Left ventricle myocardium inferior (tissue), 1 donor: ENCODE results near the gene STARD13. TPM values are rescaled to one million over a fixed set of nuclear protein-coding genes. Genes with fewer than 3 reads are reported as not detected.
A peak's percentile ranks its signal among the peaks of the same experiment; 100 is the strongest.

Experiments
- DNase-seq: peaks from one replicate; pipeline ENCODE4 v3.0.0-alpha.2; 2020
- H3K27ac ChIP-seq: fragments of 200-600 bp; replicated peaks from 2 replicates; pipeline ENCODE4 v1.8.0; 2021
- H3K27me3 ChIP-seq: fragments of 200-600 bp; 2 replicates; pipeline ENCODE4 v1.8.0; 2021; ENCODE audit warnings: low read depth
- H3K36me3 ChIP-seq: fragments of 200-600 bp; 2 replicates; pipeline ENCODE4 v1.8.0; 2021
- H3K4me1 ChIP-seq: fragments of 200-600 bp; 2 replicates; pipeline ENCODE4 v1.8.0; 2021
- H3K4me3 ChIP-seq: fragments of 200-600 bp; 2 replicates; pipeline ENCODE4 v1.8.0; 2021; ENCODE audit warnings: mild to moderate bottlenecking, moderate library complexity
- H3K9me3 ChIP-seq: fragments of 200-600 bp; replicated peaks from 2 replicates; pipeline ENCODE4 v1.8.0; 2021
- intact Hi-C: fragments of 100-400 bp; cut with micrococcal nuclease; formaldehyde crosslinking; loops from one replicate; pipeline ENCODE4 v1.11.0; 2022
- total RNA-seq: library from RNA; stranded (reverse); fragmentation: NEBNext Ultra II Directional; extraction: Animal tissue kit (Norgen Biotek cat#: 25700); gene quantifications from one replicate; pipeline ENCODE4 v1.2.1, GENCODE V29; 2021
- TF ChIP-seq, protein P1 (sequence below): fragments of 200-600 bp; IDR thresholded peaks from 2 replicates; pipeline ENCODE4 v1.8.0; 2021; ENCODE audit warnings: antibody characterized with exemption, mild to moderate bottlenecking, borderline replicate concordance
- donor health status: DM: no; HTN: yes; CAD: no; lungs with severe emphysema.

Gene STARD13
- total RNA-seq, 1 donor from 2014 or later: 29.9 TPM

DNA sequence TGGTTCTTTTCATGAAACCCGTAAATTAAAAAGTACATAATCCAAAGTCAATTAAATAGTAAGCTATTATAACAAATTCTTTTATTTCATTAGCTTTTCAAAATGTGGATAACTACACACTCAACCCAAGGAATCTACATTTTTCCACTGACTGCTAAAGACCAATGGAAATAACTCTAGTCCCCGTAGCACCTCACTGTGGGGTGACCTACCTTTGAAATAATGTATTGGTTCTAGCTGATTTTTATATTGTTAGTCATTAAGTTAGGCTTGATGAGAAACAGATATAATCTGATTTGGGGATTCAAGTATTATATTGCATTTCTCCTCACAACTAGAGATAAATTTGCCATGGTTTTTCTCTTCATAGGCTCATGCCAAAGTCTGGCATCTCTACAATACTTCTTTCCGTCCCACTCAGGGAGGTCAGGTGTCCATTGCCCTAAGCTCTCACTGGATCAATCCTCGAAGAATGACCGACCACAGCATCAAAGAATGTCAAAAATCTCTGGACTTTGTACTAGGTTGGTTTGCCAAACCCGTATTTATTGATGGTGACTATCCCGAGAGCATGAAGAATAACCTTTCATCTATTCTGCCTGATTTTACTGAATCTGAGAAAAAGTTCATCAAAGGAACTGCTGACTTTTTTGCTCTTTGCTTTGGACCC, 232.0 kb downstream of the STARD13 start:
- no peaks in the 10 kb centered on the region for H3K9me3 ChIP-seq
- TF ChIP-seq, protein P1, sequence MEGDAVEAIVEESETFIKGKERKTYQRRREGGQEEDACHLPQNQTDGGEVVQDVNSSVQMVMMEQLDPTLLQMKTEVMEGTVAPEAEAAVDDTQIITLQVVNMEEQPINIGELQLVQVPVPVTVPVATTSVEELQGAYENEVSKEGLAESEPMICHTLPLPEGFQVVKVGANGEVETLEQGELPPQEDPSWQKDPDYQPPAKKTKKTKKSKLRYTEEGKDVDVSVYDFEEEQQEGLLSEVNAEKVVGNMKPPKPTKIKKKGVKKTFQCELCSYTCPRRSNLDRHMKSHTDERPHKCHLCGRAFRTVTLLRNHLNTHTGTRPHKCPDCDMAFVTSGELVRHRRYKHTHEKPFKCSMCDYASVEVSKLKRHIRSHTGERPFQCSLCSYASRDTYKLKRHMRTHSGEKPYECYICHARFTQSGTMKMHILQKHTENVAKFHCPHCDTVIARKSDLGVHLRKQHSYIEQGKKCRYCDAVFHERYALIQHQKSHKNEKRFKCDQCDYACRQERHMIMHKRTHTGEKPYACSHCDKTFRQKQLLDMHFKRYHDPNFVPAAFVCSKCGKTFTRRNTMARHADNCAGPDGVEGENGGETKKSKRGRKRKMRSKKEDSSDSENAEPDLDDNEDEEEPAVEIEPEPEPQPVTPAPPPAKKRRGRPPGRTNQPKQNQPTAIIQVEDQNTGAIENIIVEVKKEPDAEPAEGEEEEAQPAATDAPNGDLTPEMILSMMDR: no peak
- H3K27ac ChIP-seq: peak overlapping the region; percentile 55
- peaks cover 31% of the 10 kb centered on the region for H3K4me1 ChIP-seq
- intact Hi-C loops: no loop called here
- no peak overlapping the region for H3K4me3 ChIP-seq
- no peak for DNase-seq
- no peaks in the 10 kb centered on the region for H3K36me3 ChIP-seq
- H3K27me3 ChIP-seq: no peaks in the 10 kb centered on the region
